Erythroblast (primary cell): ENCODE measurements around the gene SHISAL1.
"Not testable (repeated sequence)": the region's sequence is repeated elsewhere in the genome, so short reads cannot be mapped to it uniquely, and the experiment has no call there.

Experiments
- DNase-seq, 2 experiments: peaks; one replicate each; lab custom pipeline; 2025; lab: John Stamatoyannopoulos, UW
- GATA1 ChIP-seq: IDR thresholded peaks from 2 replicates; pipeline ENCODE4 v1.6.1; 2011; ENCODE audit warnings: low read depth, mild to moderate bottlenecking, control low read depth, low read length, moderate library complexity
- POLR2A ChIP-seq: IDR thresholded peaks from 2 replicates; pipeline ENCODE4 v1.6.1; 2011; ENCODE audit warnings: mild to moderate bottlenecking, low read length

SHISAL1 gene

GRCh38 chr22:44249376-44250147 lies 63.2 kb downstream of the SHISAL1 start:
- TF ChIP-seq POLR2A (no peak), GATA1 (no peak)
- no peak for DNase-seq

- no peak for TF ChIP-seq POLR2A
- no peak for TF ChIP-seq GATA1
- no peak for DNase-seq
These were observed 63.8 kb downstream of the SHISAL1 start for GRCh38 chr22:44248926-44249325.

- TF ChIP-seq POLR2A, result no peak
- TF ChIP-seq GATA1, result no peak
These were observed 64.5 kb downstream of the SHISAL1 start for GRCh38 chr22:44247923-44248892.

DNA sequence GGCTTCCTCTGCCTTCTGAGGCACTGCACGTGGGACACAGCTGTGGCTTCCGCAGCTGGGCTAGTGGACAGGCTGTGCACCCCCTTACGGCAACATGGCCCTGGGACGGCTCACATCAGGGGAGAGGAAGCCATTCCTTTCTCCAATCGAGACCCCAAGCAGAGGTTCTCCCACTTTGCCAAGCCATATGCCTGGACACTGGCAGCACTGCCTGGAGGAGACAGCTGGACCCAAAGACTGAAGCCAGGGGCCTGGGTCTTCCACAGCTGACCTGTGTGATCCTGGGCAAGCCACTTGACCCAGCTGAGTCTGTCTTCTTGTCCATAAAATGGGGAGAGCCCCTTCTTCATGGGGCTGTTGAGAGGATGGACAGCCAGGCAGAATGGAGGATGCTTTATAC lies 65.4 kb downstream of the SHISAL1 start:
- no peak for DNase-seq

More at GRCh38 chr22:44247923-44248892, 64.5 kb downstream of the SHISAL1 start:
- DNase-seq, result no peak

GRCh38 chr22:44246615-44247326 lies 66.0 kb downstream of the SHISAL1 start:
- TF ChIP-seq GATA1 (no peak), POLR2A (no peak)
- no peak for DNase-seq

More for the DNA sequence above, 65.4 kb downstream of the SHISAL1 start:
- no peak for TF ChIP-seq GATA1
- no peak for TF ChIP-seq POLR2A

GRCh38 chr22:44245867-44246266 lies 66.9 kb downstream of the SHISAL1 start:
- no peak for DNase-seq
- TF ChIP-seq POLR2A, result no peak
- TF ChIP-seq GATA1, result no peak

DNA sequence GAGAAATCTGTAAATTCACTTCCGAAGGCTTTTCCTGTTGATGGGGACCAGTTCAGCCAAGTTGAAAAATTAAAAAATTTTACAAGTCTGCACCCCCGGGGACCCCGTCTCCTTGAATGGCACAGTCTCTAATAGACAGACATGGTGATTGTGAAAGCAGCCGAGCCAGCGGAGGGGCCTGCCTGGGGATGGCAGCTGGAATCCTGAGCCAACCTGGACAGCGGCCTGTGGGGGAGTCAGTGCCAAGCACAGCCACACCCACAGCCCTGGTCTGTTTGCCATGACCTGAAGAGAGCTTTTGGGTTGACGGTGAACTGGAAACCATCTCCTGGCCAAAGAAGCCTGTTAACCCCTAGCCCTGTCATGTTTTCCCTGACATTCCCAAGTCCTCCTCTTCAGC lies 67.3 kb downstream of the SHISAL1 start:
- TF ChIP-seq POLR2A (no peak), GATA1 (no peak)
- DNase-seq, result no peak

- DNase-seq, result no peak
- TF ChIP-seq POLR2A (no peak), GATA1 (no peak)
These were observed 68.4 kb downstream of the SHISAL1 start for GRCh38 chr22:44244265-44244822.

DNA sequence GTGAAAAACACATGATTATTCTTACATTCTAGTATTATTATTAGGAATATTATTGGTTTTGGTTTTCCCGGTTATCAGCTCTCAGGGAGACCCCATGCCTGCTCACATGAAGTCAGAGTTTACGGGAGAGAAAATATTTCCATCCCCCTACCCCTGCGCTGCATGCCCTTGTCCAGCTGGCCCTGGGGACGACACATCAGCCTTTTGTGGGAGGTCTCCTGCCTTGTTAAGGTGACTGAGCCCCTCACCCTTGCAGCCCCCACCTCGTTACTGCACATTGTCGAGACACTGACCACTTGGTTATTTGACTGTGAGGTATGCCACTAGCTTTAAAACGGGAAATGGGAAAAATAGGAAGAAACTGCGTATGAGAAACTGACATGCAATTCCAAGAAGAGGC lies 69.0 kb downstream of the SHISAL1 start:
- DNase-seq, result no peak
- no peak for TF ChIP-seq GATA1
- no peak for TF ChIP-seq POLR2A

GRCh38 chr22:44242946-44243724 lies 69.6 kb downstream of the SHISAL1 start:
- DNase-seq, result no peak
- TF ChIP-seq POLR2A, result no peak
- no peak for TF ChIP-seq GATA1

- not testable (repeated sequence) for DNase-seq
These were observed 71.6 kb downstream of the SHISAL1 start for GRCh38 chr22:44241121-44241520.

DNA sequence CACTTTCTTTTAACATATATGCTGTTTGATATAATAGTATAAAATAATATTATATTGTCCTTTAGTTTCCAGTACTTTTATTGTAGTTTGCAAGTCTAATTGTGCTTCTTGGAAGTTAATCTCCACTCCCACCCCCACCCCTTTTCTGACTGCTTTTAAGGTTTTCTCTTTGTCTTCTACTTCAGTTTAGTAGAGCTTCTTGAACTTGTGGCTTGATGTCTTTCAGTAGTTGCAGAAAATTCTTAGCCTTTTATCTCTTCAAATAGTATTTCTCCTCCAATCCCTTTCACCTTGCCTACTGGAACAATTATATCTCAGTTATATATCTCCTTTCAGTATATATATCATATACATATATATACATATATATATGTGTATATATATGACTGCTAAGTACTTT lies 75.5 kb downstream of the SHISAL1 start:
- no peak for DNase-seq
- TF ChIP-seq POLR2A, result no peak
- no peak for TF ChIP-seq GATA1

- not testable (repeated sequence) for DNase-seq
These were observed 78.4 kb downstream of the SHISAL1 start for GRCh38 chr22:44234372-44234771.
